Stimulated activated naive CD8-positive, alpha-beta T cell treated with anti-CD3 and anti-CD28 coated beads, Interleukin-15, amount 100 ng/mL, for 72 hours (primary cell): ENCODE measurements around the gene CYCS.
"Not testable (repeated sequence)": the region's sequence is repeated elsewhere in the genome, so short reads cannot be mapped to it uniquely, and the experiment has no call there.

ENCODE experiments used
- ATAC-seq: fragments of 150-1000 bp; cut with Tn5 transposase; 2 replicates; pipeline ENCODE4 v1.10.0; 2021; ENCODE audit warnings: mild to moderate bottlenecking, moderate library complexity
- DNase-seq, 2 donors: peaks; one replicate each; pipeline ENCODE4 v3.0.0; 2021 to 2022
- H3K27ac Mint-ChIP-seq, 2 donors: one replicate each; pipeline ENCODE4 v1.8.0; 2022; ENCODE audit warnings: mild to moderate bottlenecking in 2 of 2, mixed read lengths in 2 of 2, moderate library complexity in 2 of 2
- H3K27me3 Mint-ChIP-seq: one replicate; pipeline ENCODE4 v1.8.0; 2022; ENCODE audit warnings: mixed read lengths
- H3K4me1 Mint-ChIP-seq: one replicate; pipeline ENCODE4 v1.8.0; 2022; ENCODE audit warnings: mild to moderate bottlenecking, mixed read lengths
- H3K4me3 Mint-ChIP-seq, 2 donors: one replicate each; pipeline ENCODE4 v1.8.0; 2022; ENCODE audit warnings: mild to moderate bottlenecking in 2 of 2, mixed read lengths in 2 of 2, moderate library complexity in 1 of 2
- H3K9me3 Mint-ChIP-seq, 2 donors: one replicate each; pipeline ENCODE4 v1.8.0; 2022; ENCODE audit warnings: mixed read lengths in 2 of 2

Gene CYCS

DNA sequence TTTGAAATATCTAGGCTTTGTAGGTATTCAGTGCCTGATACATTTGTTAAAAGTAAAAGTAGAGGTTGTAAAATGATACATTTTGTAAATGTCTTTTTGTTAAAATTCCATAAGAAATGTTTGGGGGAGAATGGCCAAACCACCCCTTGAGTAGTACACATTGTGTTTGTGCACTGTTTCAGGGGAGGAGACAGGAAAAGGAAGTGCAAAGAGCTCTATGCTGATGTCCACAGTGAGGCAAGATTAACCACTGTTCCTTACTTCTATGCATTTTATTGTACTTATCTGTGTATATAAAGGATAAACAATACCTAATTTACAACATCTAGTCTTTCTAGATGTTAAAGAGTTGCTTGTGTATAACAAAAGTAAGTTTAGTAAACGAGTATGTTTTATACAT, 7.4 kb upstream of the CYCS start:
- H3K4me1 Mint-ChIP-seq = peaks cover 12% of the 10 kb centered on the region
- H3K27ac Mint-ChIP-seq = no peak overlapping the region
- no peak overlapping the region for H3K4me3 Mint-ChIP-seq
- no peaks in the 10 kb centered on the region for H3K27me3 Mint-ChIP-seq
- DNase-seq (no peak), ATAC-seq (no peak)
- H3K9me3 Mint-ChIP-seq = no peaks in the 10 kb centered on the region

DNA sequence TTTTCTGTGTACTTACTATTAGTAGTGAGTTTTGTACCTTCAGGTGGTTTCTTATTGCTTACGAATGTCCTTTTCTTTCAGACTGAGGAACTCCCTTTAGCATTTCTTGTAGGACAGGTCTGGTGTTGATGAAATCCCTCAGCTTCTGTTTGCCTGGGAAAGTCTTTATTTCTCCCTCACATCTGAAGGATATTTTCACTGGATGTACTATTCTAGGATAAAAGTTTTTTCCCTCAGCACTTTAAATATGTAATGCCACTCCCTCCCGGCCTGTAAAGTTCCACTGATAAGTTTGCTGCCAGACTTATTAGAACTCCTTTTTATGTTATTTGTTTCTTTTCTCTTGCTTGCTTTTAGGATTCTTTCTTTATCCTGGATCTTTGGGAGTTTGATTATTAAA, 1.7 kb upstream of the CYCS start:
- H3K4me1 Mint-ChIP-seq = peaks cover 27% of the 10 kb centered on the region
- H3K4me3 Mint-ChIP-seq = no peak overlapping the region
- no peaks in the 10 kb centered on the region for H3K27me3 Mint-ChIP-seq
- DNase-seq (no peak), ATAC-seq (no peak)
- H3K9me3 Mint-ChIP-seq = no peaks in the 10 kb centered on the region
- H3K27ac Mint-ChIP-seq = peak overlapping the region in 1 of 2 donors; percentile 34

DNA sequence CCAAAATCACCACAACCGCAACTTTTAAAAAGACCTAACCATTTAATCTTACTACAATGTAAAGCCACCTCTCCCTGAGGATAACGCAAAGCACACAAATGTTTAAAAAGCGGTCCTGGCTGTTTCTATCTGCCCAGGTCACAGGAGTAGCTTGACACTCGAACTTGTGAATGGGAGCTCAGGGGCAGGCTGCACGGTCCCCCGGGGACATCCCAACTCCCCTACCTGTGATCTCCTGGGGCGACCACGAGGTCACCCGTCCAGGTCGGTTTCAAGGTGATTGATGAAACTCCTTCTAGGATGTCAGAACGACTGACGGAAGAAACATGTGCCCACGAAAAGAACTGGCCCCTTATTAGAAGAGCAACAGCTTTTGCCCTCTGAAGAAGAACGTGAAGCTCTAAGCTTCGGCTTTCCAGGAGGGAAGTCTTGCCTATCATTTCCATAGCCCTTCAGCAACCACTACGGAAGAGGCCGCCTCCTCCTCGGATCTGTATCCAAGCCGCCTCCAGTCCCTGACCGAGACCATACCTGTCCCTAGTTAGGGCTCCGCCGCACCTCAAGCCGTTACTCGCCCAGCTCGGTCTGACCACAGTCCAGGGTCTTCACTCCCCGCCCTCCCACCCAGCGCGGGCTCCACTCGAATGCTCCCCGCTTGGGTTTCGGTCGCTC, 459 bp downstream of the CYCS start:
- ATAC-seq (no peak), DNase-seq (peak; percentile 26 to 40)
- Mint-ChIP-seq H3K9me3 (no peaks in the 10 kb centered on the region), H3K27ac (peak overlapping the region; percentile 100), H3K27me3 (no peaks in the 10 kb centered on the region), H3K4me3 (peak overlapping the region; percentile 97 to 99), H3K4me1 (peaks cover 41% of the 10 kb centered on the region)

DNA sequence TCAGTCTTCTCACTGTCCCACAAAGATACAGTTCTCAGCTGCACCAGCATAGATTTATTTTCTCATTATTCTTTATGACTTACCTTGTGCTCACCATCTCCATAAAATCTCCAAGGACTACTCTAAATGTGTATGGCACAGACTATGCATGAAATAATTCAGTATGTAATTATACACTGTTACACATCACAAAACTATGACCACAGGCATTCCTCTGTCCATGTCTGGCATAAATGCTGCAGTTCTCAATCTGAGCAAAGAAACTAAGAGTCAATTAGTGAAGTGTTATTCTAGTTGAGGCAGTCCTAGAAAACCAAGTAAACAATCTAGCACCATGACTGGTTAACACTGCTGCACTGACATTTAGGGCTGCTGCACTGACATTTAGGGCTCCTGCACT, 2.7 kb downstream of the CYCS start:
- DNase-seq (no peak), ATAC-seq (no peak)
- H3K27ac Mint-ChIP-seq = peak overlapping the region in 1 of 2 donors; percentile 68
- peaks cover 60% of the 10 kb centered on the region for H3K4me1 Mint-ChIP-seq
- no peaks in the 10 kb centered on the region for H3K27me3 Mint-ChIP-seq
- H3K9me3 Mint-ChIP-seq = no peaks in the 10 kb centered on the region
- peak overlapping the region; percentile 10 to 54 for H3K4me3 Mint-ChIP-seq

GRCh38 chr7:25121599-25121998, 3.5 kb downstream of the CYCS start:
- no peak for DNase-seq
- Mint-ChIP-seq H3K27ac (no peak overlapping the region), H3K4me3 (peak overlapping the region in 1 of 2 donors; percentile 5), H3K27me3 (no peaks in the 10 kb centered on the region), H3K4me1 (peaks cover 68% of the 10 kb centered on the region), H3K9me3 (no peaks in the 10 kb centered on the region)
- ATAC-seq = no peak

GRCh38 chr7:25119102-25119501, 6.0 kb downstream of the CYCS start:
- Mint-ChIP-seq H3K9me3 (no peaks in the 10 kb centered on the region), H3K27ac (peak overlapping the region in 1 of 2 donors; percentile 92), H3K4me3 (no peak overlapping the region), H3K27me3 (no peaks in the 10 kb centered on the region), H3K4me1 (peaks cover 62% of the 10 kb centered on the region)
- ATAC-seq = no peak
- DNase-seq = no peak

DNA sequence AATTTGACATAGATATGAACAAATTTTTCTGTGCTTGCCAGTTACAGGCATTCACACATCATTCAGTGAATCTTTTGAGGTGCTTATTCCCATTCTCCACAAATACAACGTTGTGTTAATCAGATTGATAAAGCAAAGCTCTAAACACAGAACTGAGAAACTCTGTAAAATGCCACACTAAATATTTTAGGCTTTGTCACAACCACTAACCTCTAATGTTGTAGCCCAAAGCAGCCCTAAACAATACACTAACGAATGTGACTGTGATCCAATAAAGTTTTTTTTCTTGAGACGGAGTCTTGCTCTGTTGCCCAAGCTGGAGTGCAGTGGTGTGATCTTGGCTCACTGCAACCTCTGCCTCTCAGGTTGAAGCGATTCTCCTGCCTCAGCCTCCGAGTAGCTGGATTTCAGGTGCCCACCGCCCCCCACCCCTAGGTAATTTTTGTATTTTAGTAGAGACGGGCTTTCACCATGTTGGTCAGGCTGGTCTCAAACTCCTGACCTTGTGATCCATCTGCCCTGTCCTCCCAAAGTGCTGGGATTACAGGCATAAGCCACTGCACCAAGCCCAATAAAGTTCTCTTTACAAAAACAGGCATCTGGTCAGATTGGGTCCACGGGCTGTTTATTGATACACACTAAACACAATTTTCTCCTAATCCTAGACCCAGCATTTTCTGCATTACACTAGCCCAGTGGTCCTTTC, 6.9 kb downstream of the CYCS start:
- Mint-ChIP-seq H3K4me3 (no peak overlapping the region), H3K9me3 (no peaks in the 10 kb centered on the region), H3K27ac (no peak overlapping the region), H3K4me1 (peaks cover 53% of the 10 kb centered on the region), H3K27me3 (no peaks in the 10 kb centered on the region)
- ATAC-seq (peak; percentile 10), DNase-seq (no peak)

DNA sequence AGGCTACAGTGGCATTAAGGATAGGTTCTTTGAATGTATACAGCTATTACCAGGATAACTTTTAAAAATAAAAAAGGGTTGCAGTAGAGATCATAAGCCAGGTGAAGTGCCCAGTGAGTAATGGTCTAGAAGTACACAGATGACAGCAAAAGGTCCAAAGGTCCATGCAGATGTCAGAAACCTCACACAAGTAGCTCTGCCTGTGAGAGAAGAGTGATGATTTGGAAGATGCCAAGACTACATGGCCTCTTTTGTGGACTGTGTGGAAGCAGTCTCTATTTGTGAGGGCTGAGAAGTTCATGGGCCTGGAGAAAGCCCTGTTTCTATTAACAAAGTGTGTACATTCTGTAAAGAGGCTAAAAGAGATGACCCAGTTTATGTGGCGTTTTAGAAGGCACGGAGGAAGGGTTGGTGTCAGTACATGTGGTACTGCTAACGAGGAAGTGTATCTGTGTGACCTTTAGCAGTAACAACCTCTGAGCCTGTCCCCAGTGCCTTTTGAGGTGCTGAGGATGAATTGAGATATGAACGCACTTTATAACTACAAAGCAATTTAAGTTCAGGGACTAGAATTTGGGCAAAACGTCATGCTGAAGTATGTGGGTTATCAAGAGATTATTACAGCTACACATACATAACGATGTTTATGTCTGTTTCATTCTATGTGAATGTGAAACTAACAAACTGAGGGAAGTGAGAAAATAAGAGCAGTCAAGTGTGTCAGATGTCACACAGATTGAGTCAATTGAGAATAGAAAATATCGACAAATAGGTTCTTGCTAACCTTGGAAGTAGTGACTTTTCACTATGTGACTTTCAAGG, 7.6 kb downstream of the CYCS start:
- Mint-ChIP-seq H3K27me3 (no peaks in the 10 kb centered on the region), H3K4me3 (peak overlapping the region in 1 of 2 donors; percentile 8), H3K4me1 (peaks cover 52% of the 10 kb centered on the region), H3K9me3 (no peaks in the 10 kb centered on the region), H3K27ac (no peak overlapping the region)
- DNase-seq (no peak), ATAC-seq (peak; percentile 80)

DNA sequence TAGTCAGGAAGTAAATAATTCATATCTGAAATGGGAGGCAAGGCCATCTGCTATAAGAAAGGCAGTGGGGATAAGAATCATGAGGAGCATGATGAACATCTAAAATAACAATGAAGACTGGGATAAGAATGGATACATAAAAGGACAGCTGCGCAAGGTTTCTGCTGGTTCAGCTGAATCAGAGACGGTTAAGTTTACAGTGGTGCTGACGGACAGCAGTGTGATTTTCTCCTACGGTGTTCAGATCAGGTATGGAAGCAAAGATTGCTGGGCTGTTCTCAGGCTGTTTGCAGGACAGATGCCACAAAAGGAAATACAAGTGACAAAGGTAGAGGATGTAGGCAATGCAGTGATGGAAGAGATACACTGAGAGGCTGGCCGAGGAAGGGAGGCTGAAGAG, 8.4 kb downstream of the CYCS start:
- no peak for ATAC-seq
- Mint-ChIP-seq H3K9me3 (no peaks in the 10 kb centered on the region), H3K4me3 (no peak overlapping the region), H3K27ac (peak overlapping the region in 1 of 2 donors; percentile 22), H3K4me1 (peaks cover 43% of the 10 kb centered on the region), H3K27me3 (no peaks in the 10 kb centered on the region)
- no peak for DNase-seq

GRCh38 chr7:25110514-25110913, 14.5 kb downstream of the CYCS start:
- H3K27me3 Mint-ChIP-seq, H3K4me3 Mint-ChIP-seq, H3K4me1 Mint-ChIP-seq, H3K9me3 Mint-ChIP-seq, DNase-seq, ATAC-seq, H3K27ac Mint-ChIP-seq: not testable (repeated sequence)

DNA sequence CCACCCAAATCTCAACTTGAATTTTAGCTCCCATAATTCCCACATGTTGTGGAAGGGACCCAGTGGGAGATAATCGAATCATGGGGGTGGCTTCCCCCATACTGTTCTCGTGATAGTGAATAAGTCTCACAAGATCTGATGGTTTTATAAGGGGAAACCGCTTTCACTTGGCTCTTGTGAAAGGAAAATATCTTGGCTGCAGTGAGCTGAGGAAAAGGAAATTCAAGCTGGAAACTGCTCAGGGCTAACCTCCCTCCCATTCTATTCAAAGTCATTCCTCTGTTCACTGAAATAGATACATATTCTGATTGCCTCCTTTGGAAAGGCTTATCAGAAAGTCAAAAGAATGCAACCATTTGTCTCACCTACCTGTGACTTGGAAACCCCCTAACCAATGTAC, 15.8 kb downstream of the CYCS start:
- no peak overlapping the region for H3K4me3 Mint-ChIP-seq

DNA sequence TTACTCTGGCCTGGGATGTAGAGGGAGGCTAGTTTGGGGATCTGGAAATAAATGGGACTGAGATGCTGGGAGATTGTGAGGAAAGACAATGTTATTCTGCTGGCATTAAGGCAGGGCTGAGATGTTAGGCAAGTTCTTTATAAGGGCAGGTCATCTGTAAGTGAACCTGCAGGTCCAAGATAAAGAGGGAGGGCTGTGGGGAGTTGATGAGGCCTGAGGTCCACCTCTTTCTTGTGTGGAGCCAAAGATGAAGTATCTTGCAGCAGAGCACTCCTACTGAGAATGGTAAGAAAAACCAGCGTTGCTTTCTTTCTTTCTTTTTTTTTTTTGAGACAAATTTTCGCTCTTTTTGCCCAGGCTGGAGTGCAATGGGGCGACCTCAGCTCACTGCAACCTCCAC, 19.1 kb downstream of the CYCS start:
- no peak overlapping the region for H3K27ac Mint-ChIP-seq
- ATAC-seq = no peak

More for the DNA sequence above, 15.8 kb downstream of the CYCS start:
- DNase-seq = no peak
- Mint-ChIP-seq H3K27me3 (no peaks in the 10 kb centered on the region), H3K4me1 (peaks cover 8% of the 10 kb centered on the region), H3K9me3 (no peaks in the 10 kb centered on the region), H3K27ac (no peak overlapping the region)
- no peak for ATAC-seq

GRCh38 chr7:25103773-25104172, 21.3 kb downstream of the CYCS start:
- DNase-seq = no peak
- H3K4me1 Mint-ChIP-seq = no peaks in the 10 kb centered on the region
- no peak for ATAC-seq
- no peak overlapping the region for H3K27ac Mint-ChIP-seq
- H3K9me3 Mint-ChIP-seq = no peaks in the 10 kb centered on the region
- H3K4me3 Mint-ChIP-seq = no peak overlapping the region
- H3K27me3 Mint-ChIP-seq = no peaks in the 10 kb centered on the region

More for the DNA sequence above, 19.1 kb downstream of the CYCS start:
- H3K4me3 Mint-ChIP-seq = no peak overlapping the region
- H3K27me3 Mint-ChIP-seq = no peaks in the 10 kb centered on the region
- H3K9me3 Mint-ChIP-seq = no peaks in the 10 kb centered on the region
- H3K4me1 Mint-ChIP-seq = peaks cover 8% of the 10 kb centered on the region
- DNase-seq = no peak

DNA sequence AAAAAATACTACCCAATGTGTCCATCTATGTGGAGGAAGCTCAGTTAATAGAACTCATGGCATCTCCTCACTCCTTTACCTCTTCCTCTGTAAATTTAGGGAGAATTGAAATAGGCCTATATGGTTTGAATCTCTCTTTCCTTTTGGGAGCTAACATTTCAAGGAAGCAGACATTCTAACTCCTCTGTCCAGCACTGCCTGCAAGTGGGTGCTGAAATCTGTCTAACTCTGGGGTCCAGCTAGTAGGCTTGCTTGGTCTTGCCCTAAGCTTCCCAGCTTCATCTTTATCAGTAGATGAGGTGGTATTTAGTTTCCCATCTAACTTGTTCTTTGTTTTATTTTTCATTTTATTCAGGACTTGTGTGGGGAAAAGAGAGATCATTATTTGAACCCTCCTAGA, 23.2 kb downstream of the CYCS start:
- Mint-ChIP-seq H3K4me1 (no peaks in the 10 kb centered on the region), H3K27me3 (peaks cover 5% of the 10 kb centered on the region), H3K27ac (no peak overlapping the region)

GRCh38 chr7:25098096-25099046, 26.7 kb downstream of the CYCS start:
- Mint-ChIP-seq H3K27ac (no peak overlapping the region), H3K4me3 (no peak overlapping the region), H3K9me3 (no peaks in the 10 kb centered on the region), H3K4me1 (peaks cover 18% of the 10 kb centered on the region), H3K27me3 (peaks cover 17% of the 10 kb centered on the region)
- DNase-seq = peak; percentile 45 to 61
- peak; percentile 86 for ATAC-seq

More for the DNA sequence above, 23.2 kb downstream of the CYCS start:
- ATAC-seq = no peak
- DNase-seq = no peak
- Mint-ChIP-seq H3K9me3 (no peaks in the 10 kb centered on the region), H3K4me3 (no peak overlapping the region)
